Muscle layer of colon (tissue), 2 donors: ENCODE data around the gene VPS29.
"Not testable (repeated sequence)": the region's sequence is repeated elsewhere in the genome, so short reads cannot be mapped to it uniquely, and the experiment has no call there.

Experiments
- H3K27ac ChIP-seq: one replicate; pipeline ENCODE4 v1.7.0; 2013; ENCODE audit warnings: low read depth, mild to moderate bottlenecking, low read length, moderate library complexity
- H3K27me3 ChIP-seq, 2 donors: one replicate each; pipeline ENCODE4 v1.7.0; 2013; ENCODE audit warnings: low read length in 2 of 2, mild to moderate bottlenecking in 2 of 2; ENCODE audit not compliant: insufficient read depth in 2 of 2, control insufficient read depth in 1 of 2
- H3K36me3 ChIP-seq: one replicate; pipeline ENCODE4 v1.7.0; 2013; ENCODE audit warnings: mild to moderate bottlenecking, low read length; ENCODE audit not compliant: insufficient read depth
- H3K4me1 ChIP-seq: one replicate; pipeline ENCODE4 v1.7.0; 2013; ENCODE audit warnings: mild to moderate bottlenecking, low read length; ENCODE audit not compliant: insufficient read depth
- H3K4me3 ChIP-seq, 2 donors: one replicate each; pipeline ENCODE4 v1.7.0; 2013; ENCODE audit warnings: low read length in 2 of 2, low read depth in 1 of 2, mild to moderate bottlenecking in 1 of 2, moderate library complexity in 1 of 2
- H3K9ac ChIP-seq: one replicate; pipeline ENCODE4 v1.7.0; 2013; ENCODE audit warnings: low read length
- H3K9me3 ChIP-seq: one replicate; pipeline ENCODE4 v1.7.0; 2013; ENCODE audit warnings: mild to moderate bottlenecking, low read length
- donor health status: abdominal sarcoma.
- donor health status: Adenocarcinoma of cecum.

The VPS29 gene

DNA sequence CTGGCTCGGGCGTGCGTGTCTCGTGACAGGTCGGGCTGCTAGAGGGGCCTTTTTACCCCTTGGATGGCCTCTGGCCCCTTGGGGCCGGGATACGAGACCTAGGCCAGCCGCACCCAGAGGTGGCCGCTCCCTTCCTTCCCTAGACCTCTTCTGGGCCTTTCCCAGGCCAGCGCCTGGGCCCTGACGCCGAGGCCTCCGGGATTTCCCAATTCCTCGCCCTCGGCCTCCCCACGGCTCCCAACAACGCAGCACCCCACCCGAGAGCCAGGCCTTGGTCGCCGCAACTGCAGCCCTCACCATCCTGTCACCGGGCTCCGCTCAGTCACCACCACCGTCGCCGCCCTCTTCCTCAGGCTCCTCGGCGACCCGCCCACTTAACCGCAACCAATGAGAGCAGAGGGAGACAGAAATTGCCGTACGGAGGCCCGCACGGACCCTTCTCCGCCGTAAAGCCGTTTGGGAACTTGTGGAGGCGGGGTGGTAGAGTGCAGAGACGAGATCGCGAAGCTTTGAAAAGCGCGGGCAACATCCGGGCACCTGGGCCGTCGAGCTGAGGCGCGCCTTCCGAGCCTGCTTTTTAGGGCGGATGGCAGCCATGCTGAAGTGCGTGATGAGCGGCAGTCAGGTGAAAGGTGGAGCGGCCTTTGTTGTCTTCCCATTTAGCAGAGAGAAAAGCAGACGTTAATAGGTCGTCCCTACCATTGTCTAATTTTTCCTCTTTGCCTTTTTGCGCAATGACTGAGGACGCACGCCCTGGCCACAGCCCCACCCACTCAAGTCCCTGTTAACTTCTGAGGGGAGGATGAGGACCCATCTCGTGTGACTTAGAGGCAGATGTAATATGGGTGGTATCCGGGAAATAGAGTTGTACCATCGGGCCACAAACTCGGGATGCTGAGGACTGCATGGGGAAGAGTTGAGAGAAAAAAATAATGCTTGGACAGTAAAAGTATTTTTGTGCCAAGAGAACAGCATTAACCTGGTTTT is at the start of gene VPS29, which contains the start of gene RAD9B:
Gene VPS29, minus strand, starts transcription at position 360 of the 987 bp plus-strand sequence. Its CDS starts 60 bp downstream, at position 300.
Gene RAD9B, plus strand, starts transcription at position 580 of the 987 bp plus-strand sequence. Its CDS starts 7 bp downstream, at position 587.
- Histone ChIP-seq H3K4me3 (peak within 1 kb of the TSS; percentile 47 to 99), H3K9ac (peak within 1 kb of the TSS; percentile 72), H3K36me3 (no peaks in the 10 kb centered on the region), H3K9me3 (no peaks in the 10 kb centered on the region), H3K27ac (peak within 1 kb of the TSS; percentile 67), H3K4me1 (peaks cover 31% of the 10 kb centered on the region), H3K27me3 (no peaks in the 10 kb centered on the region)

DNA sequence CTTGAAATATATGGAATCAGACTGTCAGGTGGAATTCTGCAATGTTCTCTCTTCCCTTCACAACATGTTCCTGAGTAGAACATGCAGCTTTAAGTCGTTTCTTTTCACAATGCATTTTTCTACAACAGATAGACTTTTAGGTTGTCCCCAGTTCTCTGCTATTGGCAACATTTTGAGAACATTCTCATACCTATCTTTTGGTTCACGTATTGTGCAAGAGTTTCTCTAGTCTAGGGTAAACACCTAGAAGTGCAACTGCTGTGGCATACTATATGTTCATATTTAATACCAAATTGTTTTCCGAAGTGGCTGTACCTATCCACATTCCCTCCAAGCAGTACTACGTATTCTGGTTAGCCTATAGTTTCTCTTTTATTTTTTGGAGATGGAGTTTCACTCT is 49.1 kb upstream of the VPS29 start:
- no peaks in the 10 kb centered on the region for H3K27me3 ChIP-seq

DNA sequence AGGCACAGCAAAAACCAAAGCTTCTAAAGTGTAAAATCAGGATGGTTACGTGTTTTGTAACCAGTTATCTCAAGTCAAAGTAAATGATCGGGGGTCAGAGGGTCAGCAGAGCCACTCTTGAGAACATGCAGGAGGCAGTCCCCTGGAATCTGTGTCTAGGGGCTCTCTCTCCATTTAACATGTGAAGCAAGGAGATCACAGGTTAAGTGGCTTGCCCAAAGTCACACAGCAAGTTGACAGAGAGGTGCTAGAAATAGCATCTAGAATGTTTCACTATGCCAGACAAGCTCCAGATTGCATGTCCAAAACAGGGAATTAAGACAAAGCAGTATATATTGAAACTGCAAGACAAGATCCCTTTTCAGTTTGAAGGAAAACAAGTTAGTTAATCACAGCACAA is 47.8 kb upstream of the VPS29 start:
- no peak overlapping the region for H3K9ac ChIP-seq

More for the DNA sequence above, 49.1 kb upstream of the VPS29 start:
- H3K27ac ChIP-seq: no peak overlapping the region
- no peak overlapping the region for H3K9ac ChIP-seq
- no peaks in the 10 kb centered on the region for H3K36me3 ChIP-seq
- no peaks in the 10 kb centered on the region for H3K9me3 ChIP-seq
- no peak overlapping the region for H3K4me3 ChIP-seq
- peaks cover 46% of the 10 kb centered on the region for H3K4me1 ChIP-seq

DNA sequence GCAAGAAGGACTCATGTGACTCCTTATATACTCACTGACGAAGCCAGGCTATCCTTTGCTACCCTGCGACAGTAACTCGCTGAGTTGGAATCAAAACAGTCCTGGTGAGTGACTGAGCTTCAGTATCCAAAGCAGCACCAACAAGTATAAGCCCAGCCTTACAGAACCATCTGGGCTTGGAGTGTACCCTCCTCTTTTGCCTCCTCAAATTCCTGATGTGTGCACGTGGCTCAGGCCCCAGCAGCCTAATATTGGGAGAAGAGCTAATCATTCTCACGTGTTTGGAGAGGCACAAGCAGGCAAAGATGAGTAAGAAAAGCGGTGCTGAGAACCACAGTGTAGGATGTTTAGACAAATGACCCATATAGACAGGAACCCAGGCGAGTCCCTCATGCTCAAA is 46.8 kb upstream of the VPS29 start:
- no peaks in the 10 kb centered on the region for H3K9me3 ChIP-seq
- no peaks in the 10 kb centered on the region for H3K36me3 ChIP-seq
- H3K4me1 ChIP-seq: peaks cover 45% of the 10 kb centered on the region
- H3K27ac ChIP-seq: peak overlapping the region; percentile 36
- H3K9ac ChIP-seq: no peak overlapping the region
- H3K27me3 ChIP-seq: no peaks in the 10 kb centered on the region
- no peak overlapping the region for H3K4me3 ChIP-seq

More for the DNA sequence above, 47.8 kb upstream of the VPS29 start:
- H3K4me1 ChIP-seq: peaks cover 44% of the 10 kb centered on the region
- no peaks in the 10 kb centered on the region for H3K9me3 ChIP-seq
- H3K27ac ChIP-seq: peak overlapping the region; percentile 3
- H3K36me3 ChIP-seq: no peaks in the 10 kb centered on the region
- H3K4me3 ChIP-seq: no peak overlapping the region
- H3K27me3 ChIP-seq: no peaks in the 10 kb centered on the region

DNA sequence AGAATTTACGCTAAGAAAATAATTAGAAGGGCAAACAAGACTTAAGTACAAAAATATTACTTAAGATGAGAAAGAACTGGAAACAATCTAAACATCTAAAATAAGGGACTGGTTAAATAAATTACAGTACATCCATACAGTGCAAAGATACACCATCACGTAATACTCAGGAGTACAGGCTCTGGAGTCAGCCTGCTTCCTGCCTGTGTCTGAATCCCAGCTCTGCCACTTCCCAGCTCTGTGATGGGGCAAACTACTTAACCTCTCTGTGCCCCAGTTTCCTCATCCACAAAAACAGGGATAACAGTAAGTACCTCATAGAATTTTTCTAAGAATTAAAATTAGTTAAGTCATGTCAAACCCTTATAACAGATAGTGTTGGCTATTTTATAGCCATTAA is 45.2 kb upstream of the VPS29 start:
- Histone ChIP-seq H3K4me1 (peaks cover 56% of the 10 kb centered on the region), H3K27ac (no peak overlapping the region), H3K9ac (no peak overlapping the region), H3K4me3 (no peak overlapping the region), H3K27me3 (no peaks in the 10 kb centered on the region), H3K36me3 (no peaks in the 10 kb centered on the region), H3K9me3 (no peaks in the 10 kb centered on the region)

DNA sequence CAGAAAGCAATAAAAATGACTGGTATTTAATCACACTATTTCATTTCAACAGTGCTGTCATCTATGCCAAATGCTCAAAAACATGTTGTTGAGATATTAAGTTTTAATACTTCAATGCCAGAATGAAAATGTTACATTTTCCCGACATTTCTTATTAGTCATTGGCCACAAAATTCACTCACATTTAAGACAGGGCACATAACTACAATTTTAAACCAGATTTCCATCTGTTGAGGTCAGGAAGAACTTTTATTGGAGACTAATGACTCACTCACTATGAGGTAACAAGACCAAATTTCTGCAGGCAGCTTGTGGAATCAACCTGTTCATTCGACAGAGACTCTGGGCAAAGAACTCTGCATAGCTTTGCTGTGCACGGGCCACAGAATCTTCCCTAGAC is 44.4 kb upstream of the VPS29 start:
- peak overlapping the region; percentile 10 for H3K27ac ChIP-seq

DNA sequence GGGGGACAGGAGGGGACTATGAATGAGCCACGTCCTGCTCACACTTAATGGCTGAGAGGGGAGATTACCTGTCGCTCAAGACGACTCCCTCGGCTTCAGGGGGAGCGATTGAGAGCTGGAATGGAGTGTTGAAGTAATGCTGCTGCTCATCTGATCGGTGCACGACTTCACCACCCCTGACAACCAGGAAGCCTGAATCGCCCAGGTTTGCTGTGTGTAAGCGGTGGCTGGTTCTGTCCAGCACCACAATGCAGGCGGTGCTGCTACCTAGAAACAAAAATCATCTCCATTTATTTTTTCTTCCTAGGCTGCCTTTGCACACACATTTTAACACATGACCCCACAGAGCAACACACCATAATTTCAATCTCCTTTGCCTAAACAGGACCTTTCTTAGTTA is 43.9 kb upstream of the VPS29 start:
- H3K27me3 ChIP-seq: no peaks in the 10 kb centered on the region
- H3K27ac ChIP-seq: no peak overlapping the region
- no peaks in the 10 kb centered on the region for H3K9me3 ChIP-seq
- no peaks in the 10 kb centered on the region for H3K36me3 ChIP-seq
- H3K4me3 ChIP-seq: no peak overlapping the region
- no peak overlapping the region for H3K9ac ChIP-seq
- H3K4me1 ChIP-seq: peaks cover 56% of the 10 kb centered on the region

More for the DNA sequence above, 44.4 kb upstream of the VPS29 start:
- Histone ChIP-seq H3K9ac (no peak overlapping the region), H3K4me3 (no peak overlapping the region), H3K27me3 (no peaks in the 10 kb centered on the region), H3K4me1 (peaks cover 56% of the 10 kb centered on the region), H3K9me3 (no peaks in the 10 kb centered on the region), H3K36me3 (no peaks in the 10 kb centered on the region)

DNA sequence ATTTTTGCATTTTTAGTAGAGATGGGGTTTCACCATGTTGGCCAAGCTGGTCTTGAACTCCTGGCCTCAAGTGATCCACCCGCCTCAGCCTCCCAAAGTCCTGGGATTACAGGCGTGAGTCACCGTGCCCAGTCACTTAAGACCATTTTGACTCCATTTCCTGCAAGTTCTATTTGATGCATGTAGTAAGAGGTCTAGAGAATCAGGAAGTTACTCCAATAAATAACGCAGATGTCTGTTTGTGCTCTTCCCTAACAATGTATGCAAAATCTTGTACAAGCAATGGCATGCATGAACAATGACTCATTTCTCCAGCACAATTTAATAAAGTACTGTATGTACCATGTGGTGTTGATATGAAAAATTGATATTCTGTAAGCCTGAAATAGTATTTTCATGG is 43.3 kb upstream of the VPS29 start:
- H3K9ac ChIP-seq, H3K27me3 ChIP-seq, H3K27ac ChIP-seq, H3K36me3 ChIP-seq, H3K4me3 ChIP-seq, H3K9me3 ChIP-seq: not testable (repeated sequence)
- H3K4me1 ChIP-seq: peaks cover 56% of the 10 kb centered on the region

DNA sequence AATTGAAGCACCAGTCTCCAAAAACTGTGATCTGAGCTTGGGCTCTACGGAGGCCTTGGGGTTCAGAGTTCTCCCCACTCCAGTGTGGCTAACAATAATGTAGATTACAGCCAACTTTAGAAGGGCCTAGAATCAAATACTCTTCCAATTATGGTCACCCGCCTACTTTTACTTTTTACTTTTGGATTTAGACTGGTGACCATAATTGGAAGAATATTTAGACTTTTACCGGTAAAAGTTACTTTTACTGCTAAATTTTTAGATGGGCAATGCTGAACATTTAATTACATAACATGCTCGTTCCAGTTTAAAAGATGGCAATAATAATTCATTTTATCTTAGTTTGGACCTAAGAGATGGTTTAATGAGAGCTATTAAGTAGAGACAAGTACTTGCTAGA is 42.1 kb upstream of the VPS29 start:
- no peak overlapping the region for H3K9ac ChIP-seq
- no peaks in the 10 kb centered on the region for H3K9me3 ChIP-seq
- peaks cover 7% of the 10 kb centered on the region for H3K36me3 ChIP-seq
- peak overlapping the region in 1 of 2 donors; percentile 1 for H3K4me3 ChIP-seq
- no peaks in the 10 kb centered on the region for H3K27me3 ChIP-seq
- H3K27ac ChIP-seq: peak overlapping the region; percentile 78
- peaks cover 46% of the 10 kb centered on the region for H3K4me1 ChIP-seq

DNA sequence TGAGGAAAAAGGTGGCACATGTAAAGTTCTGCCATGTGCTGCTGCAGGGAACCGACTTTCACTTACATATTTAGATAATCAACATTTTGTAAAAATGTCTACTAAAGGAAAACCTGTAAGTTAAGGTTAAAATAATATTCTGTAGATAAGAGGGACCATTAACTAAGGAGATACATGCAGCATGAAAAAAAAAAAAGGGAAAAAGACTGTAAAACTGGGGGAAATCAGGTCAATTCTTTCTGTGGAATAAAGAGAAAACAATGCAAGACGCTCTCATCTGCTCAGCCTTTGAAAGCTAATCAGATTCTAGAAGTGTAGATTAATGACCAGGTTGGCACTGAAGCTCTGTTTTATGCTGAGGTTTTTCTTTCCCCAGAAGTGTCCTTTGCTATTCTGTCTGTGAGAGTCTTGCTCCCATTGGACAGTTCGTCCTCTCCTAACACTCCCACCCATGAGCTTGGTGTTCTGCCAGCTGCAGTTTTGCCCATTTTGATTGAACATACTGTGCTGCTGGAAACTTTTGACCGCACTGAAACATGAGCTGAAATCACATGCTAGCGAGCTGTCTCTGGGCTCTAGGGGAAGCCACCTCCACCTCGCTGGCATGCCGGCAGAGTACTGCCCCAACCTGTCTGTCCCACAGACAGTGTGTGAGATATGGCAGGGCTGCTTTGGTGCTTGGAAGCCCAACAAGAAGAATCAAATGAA is 41.5 kb upstream of the VPS29 start:
- H3K36me3 ChIP-seq: peaks cover 10% of the 10 kb centered on the region
- no peak overlapping the region for H3K9ac ChIP-seq
- peak overlapping the region in 1 of 2 donors; percentile 1 for H3K4me3 ChIP-seq
- H3K27me3 ChIP-seq: no peaks in the 10 kb centered on the region
- H3K4me1 ChIP-seq: peaks cover 40% of the 10 kb centered on the region
- H3K9me3 ChIP-seq: no peaks in the 10 kb centered on the region
- peak overlapping the region; percentile 78 for H3K27ac ChIP-seq

DNA sequence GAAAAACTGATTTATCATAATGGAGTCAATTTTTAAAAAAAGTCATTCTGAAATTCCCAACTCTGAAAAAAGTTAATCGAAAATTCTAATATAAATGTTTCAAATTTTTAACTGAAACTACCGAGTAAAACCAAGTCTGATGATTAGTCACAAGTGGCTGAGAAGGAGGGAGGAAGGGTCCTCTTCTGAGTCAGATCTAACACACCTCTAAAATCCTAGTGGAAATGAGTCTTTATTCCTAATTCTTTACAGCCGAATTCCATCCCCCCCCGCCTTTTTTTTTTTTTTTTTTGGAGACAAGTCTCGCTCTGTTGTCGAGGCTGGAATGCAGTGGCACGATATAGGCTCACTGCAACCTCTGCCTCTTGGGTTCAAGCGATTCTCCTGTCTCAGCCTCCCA is 38.1 kb upstream of the VPS29 start:
- peaks cover 38% of the 10 kb centered on the region for H3K4me1 ChIP-seq
- H3K9me3 ChIP-seq: no peaks in the 10 kb centered on the region
- H3K27ac ChIP-seq: no peak overlapping the region
- H3K9ac ChIP-seq: no peak overlapping the region
- H3K27me3 ChIP-seq: no peaks in the 10 kb centered on the region
- H3K4me3 ChIP-seq: no peak overlapping the region
- peaks cover 30% of the 10 kb centered on the region for H3K36me3 ChIP-seq
